DMS 273 (cell line): ENCODE data around the gene PYM1.
"Not testable (repeated sequence)": the region's sequence is repeated elsewhere in the genome, so short reads cannot be mapped to it uniquely, and the experiment has no call there.

ENCODE experiments used
- DNase-seq: peaks from one replicate; lab custom pipeline; 2025; ENCODE audit not compliant: unreplicated experiment; lab: John Stamatoyannopoulos, UW

Gene PYM1

GRCh38 chr12:55915482-55915859 lies 12.2 kb downstream of the PYM1 start:
- no peak for DNase-seq

DNA sequence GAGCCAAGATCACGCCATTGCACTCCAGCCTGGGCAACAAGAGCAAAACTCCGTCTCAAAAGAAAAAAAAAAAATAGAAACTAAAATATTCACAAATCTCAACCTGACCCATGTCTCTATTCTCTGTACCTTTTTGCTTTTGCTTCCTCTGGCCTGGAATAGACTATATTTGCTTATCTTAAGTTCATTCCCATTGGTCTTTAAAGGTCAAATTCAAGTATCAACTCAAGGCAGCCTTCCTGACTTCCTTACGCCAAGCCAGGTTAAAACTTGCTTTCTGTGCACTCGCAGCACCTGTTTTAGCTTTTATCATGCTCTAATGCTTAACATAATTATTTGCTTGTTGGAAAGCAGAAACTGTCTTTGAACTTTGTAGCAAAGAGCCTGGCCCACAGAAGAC lies 14.8 kb downstream of the PYM1 start:
- DNase-seq = no peak

DNA sequence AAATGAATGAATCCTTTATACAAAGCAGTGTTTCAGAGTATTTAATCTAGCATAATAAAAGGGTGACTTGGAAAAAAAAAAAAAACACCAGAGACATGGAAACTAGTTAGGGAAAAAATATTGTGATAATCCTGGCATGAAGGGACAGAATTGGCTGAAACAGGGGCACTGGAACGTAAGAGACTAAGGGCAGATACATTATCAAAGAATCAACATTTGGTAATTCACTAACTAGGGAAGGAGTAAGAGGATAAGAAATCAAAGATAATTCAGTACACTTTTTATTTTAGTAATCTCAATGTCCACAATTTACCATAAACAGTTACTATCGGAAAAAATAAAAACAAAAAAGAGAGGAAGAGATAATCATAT lies 18.2 kb downstream of the PYM1 start:
- no peak for DNase-seq

- no peak for DNase-seq
These were observed 18.8 kb downstream of the PYM1 start for GRCh38 chr12:55908726-55909512.

- DNase-seq = no peak
These were observed 21.6 kb downstream of the PYM1 start for GRCh38 chr12:55906056-55906455.

DNA sequence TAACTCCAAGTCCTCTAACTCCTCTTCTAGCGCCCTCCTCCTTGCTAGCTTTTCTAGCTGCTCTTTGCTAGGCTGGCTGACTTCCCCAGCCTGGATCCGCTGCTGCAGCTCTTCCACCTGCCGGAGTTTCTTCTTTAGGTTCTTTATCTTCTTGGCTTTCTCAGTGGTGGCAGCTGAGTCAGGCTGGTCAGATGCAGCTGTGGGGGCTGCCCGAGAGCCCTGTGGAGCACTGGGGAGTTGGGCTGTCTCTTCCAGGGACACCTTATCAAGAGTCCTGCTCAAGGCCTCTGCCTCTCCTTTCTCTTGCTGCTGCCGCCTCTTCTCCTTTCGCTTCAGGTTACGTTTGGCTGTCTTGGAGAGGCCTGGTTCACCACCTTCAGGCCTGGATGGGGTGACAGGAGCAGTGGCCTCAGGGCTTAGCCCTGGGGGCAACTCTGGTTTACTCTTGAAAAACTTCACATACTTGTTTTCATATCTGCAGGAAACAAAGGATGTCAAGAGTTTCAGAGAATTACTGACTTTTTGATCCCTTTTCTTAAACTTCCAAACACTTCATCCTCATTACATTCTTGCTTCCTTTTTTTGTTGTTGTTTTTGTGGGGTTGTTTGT lies 25.7 kb downstream of the PYM1 start:
- DNase-seq = no peak

- no peak for DNase-seq
These were observed 28.6 kb downstream of the PYM1 start for GRCh38 chr12:55899082-55899481.

- DNase-seq = no peak
These were observed 34.0 kb downstream of the PYM1 start for GRCh38 chr12:55893723-55894122.

DNA sequence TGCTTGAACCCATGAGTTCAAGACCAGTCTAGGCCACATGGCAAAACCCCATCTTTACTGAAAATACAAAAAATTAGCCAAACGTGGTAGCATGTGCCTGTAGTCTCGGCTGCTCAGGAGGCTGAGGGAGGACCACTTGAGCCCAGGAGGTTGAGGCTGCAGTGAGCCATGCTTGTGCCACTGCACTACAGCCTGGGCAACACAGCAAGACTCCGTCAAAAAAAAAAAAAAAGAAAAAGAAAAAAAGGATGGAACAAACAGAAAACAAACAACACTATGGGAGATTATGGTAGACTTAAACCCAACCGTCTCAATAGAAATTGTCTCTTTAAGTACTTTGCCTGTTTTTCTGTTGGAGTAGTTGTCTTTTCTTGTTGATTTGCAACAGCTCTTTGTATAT lies 36.4 kb downstream of the PYM1 start:
- DNase-seq = no peak

GRCh38 chr12:55885113-55885512 lies 42.6 kb downstream of the PYM1 start:
- DNase-seq = no peak

- no peak for DNase-seq
These were observed 49.9 kb downstream of the PYM1 start for GRCh38 chr12:55877824-55878223.

GRCh38 chr12:55875704-55876467 lies 51.8 kb downstream of the PYM1 start:
- DNase-seq = no peak

DNA sequence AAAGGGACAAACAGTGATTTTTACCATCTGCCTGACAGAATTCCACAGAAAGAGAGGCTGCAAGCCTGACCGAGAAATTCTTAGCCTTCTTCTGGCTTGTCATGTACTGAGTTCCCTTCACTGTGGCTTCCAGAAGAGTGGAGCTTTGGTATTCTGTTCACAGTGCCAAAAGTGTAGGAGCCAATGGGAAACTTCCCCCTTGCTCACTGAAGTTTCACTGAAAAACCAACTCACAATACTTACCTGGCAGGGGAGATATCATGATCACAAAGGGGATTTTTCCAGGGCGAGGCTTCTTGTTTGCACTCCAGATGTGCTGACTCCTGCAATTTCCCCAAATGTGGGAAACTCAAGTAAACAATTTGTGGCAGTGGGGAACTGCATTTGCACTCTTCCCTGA lies 53.3 kb downstream of the PYM1 start:
- DNase-seq = no peak

- not testable (repeated sequence) for DNase-seq
These were observed 61.2 kb downstream of the PYM1 start for GRCh38 chr12:55866454-55867004.

GRCh38 chr12:55865327-55865726 lies 62.4 kb downstream of the PYM1 start:
- no peak for DNase-seq

DNA sequence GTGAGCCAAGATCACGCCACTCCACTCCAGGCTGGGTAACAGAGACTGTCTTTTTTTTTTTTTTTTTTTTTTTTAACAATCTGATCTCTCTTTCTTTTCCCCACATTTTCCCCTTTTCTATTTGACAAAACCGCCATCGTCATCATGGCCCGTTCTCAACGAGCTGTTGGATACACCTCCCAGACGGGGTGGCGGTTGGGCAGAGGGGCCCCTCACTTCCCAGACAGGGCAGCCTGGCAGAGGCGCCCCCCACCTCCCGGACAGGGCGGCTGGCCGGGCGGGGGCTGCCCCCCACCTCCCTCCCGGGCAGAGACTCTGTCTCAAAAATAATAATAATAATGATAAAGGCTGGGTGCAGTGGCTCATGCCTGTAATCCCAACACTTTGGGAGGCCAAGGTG lies 64.8 kb downstream of the PYM1 start:
- not testable (repeated sequence) for DNase-seq

DNA sequence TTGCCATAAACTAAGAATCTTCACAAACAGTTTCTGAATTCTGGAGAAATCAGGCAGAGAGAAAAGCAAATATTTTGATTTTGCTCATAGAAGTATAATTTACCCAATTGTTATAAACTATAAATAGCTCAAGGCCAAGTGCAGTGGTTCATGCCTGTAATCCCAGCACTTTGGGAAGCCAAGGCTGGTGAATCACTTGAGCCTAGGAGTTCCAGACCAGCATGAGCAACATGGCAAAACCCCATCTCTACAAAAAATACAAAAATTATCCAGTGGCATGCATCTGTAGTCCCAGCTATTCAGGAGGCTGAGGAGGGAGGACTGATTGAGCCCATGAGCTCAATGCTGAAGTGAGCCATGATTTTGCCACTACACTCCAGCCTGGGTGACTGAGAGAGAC lies 65.4 kb downstream of the PYM1 start:
- DNase-seq = no peak

GRCh38 chr12:55861871-55862270 lies 65.8 kb downstream of the PYM1 start:
- DNase-seq = no peak

GRCh38 chr12:55861396-55861795 lies 66.3 kb downstream of the PYM1 start:
- no peak for DNase-seq

- no peak for DNase-seq
These were observed 75.0 kb downstream of the PYM1 start for GRCh38 chr12:55852740-55853139.
